ENCODE results near the gene TRAF2. TPM values are rescaled to one million over a fixed set of nuclear protein-coding genes. Genes with fewer than 3 reads are reported as not detected.

TRAF2 gene
- total RNA-seq, 1 donor from 2014 or later = 21.7 TPM

- no peak for TF ChIP-seq CTCF (IDR thresholded peaks at IDR 0.05; ENCODE audit: unreplicated experiment)
- peaks cover 3% of the 10 kb centered on the region for H3K4me1 Mint-ChIP-seq (ENCODE audit: unreplicated experiment)
- H3K27ac Mint-ChIP-seq (ENCODE audit: unreplicated experiment) = no peak overlapping the region
- H3K4me3 Mint-ChIP-seq (ENCODE audit: unreplicated experiment) = peak overlapping the region; percentile 62
- peaks cover 10% of the 10 kb centered on the region for H3K27me3 Mint-ChIP-seq (ENCODE audit: unreplicated experiment)
- DNase-seq (ENCODE audit: low spot score) = no peak
- no peaks in the 10 kb centered on the region for H3K9me3 Mint-ChIP-seq (ENCODE audit: unreplicated experiment)
- H3K36me3 Mint-ChIP-seq (ENCODE audit: low read depth, unreplicated experiment) = peaks cover 12% of the 10 kb centered on the region
These were observed 56.5 kb downstream of the TRAF2 start for GRCh38 chr9:136942881-136943230.

DNA sequence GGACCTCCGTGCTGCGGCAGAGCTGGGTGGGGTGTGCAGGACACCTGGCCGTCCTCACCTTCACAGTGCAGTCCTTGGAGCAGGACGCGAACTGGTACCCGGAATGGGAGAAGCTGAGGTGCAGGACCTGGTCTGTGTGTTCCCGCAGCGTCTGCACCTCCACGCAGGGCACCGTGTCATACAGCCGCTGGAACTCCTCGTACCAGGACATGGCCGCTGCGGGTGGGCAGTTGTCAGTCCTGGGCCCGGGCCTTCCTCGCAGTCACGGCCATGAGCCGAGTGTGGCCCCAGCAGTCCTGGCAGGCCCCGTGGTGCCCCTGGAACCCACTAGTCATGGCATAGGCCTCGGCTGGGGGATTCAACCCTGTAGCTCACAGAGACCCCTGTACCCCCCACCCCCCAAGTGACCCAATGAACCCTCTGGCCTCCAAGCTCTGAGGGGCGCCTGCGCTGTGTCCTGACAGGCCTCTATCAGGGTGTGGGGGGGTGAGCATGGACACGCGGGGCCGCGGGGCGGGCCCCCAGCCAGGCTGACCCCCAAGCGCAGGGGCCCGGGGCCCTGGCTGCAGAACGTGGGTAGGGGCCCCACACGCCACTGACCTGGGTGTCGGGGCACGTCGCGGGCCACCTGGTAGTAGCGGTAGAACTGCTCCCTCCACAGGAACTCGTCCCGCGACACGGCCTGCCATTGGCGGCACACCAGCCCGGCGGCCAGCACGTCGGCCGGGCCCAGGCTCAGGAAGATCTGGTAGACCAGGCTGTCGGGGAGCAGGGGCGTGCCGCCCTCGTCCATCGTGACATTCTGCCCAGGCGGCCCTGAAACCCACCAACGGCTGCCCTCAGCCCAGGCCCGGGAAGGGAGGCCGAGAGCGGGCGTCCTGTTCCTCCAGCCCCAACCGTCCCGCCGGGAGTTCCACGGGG is 57.2 kb downstream of the TRAF2 start:
- Mint-ChIP-seq H3K4me1 (ENCODE audit: unreplicated experiment) (peaks cover 1% of the 10 kb centered on the region), H3K4me3 (ENCODE audit: unreplicated experiment) (peak overlapping the region; percentile 87), H3K9me3 (ENCODE audit: unreplicated experiment) (no peaks in the 10 kb centered on the region), H3K27ac (ENCODE audit: unreplicated experiment) (peak overlapping the region; percentile 13), H3K27me3 (ENCODE audit: unreplicated experiment) (peaks cover 5% of the 10 kb centered on the region), H3K36me3 (ENCODE audit: low read depth, unreplicated experiment) (peaks cover 10% of the 10 kb centered on the region)
- TF ChIP-seq CTCF (IDR thresholded peaks at IDR 0.05; ENCODE audit: unreplicated experiment) = no peak
- peak; percentile 36 for DNase-seq (ENCODE audit: low spot score)

DNA sequence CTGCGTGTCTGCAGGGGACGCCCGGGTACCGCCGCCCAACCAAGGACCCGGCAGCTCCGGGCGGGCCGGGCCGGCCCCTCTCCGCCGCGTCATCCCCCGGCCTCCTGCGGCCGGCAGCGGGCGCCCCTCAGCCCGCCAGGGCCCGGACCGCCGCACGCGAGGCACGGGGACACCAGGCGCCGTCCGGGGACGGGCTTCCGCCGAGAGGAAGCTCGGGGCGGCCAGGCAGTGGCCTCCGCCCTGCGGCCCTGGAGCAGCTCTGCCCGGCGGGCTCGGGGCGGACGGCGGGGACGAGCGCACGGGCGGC is 57.8 kb downstream of the TRAF2 start:
- H3K27me3 Mint-ChIP-seq (ENCODE audit: unreplicated experiment) = peaks cover 6% of the 10 kb centered on the region
- no peak for DNase-seq (ENCODE audit: low spot score)
- no peak for TF ChIP-seq CTCF (IDR thresholded peaks at IDR 0.05; ENCODE audit: unreplicated experiment)
- peaks cover 4% of the 10 kb centered on the region for H3K36me3 Mint-ChIP-seq (ENCODE audit: low read depth, unreplicated experiment)
- no peaks in the 10 kb centered on the region for H3K9me3 Mint-ChIP-seq (ENCODE audit: unreplicated experiment)
- no peaks in the 10 kb centered on the region for H3K4me1 Mint-ChIP-seq (ENCODE audit: unreplicated experiment)
- H3K4me3 Mint-ChIP-seq (ENCODE audit: unreplicated experiment) = no peak overlapping the region
- no peak overlapping the region for H3K27ac Mint-ChIP-seq (ENCODE audit: unreplicated experiment)

- Mint-ChIP-seq H3K36me3 (ENCODE audit: low read depth, unreplicated experiment) (peaks cover 3% of the 10 kb centered on the region), H3K27ac (ENCODE audit: unreplicated experiment) (no peak within 1 kb of the TSS), H3K9me3 (ENCODE audit: unreplicated experiment) (no peaks in the 10 kb centered on the region), H3K27me3 (ENCODE audit: unreplicated experiment) (peaks cover 6% of the 10 kb centered on the region), H3K4me1 (ENCODE audit: unreplicated experiment) (no peaks in the 10 kb centered on the region), H3K4me3 (ENCODE audit: unreplicated experiment) (peak within 1 kb of the TSS; percentile 88)
- TF ChIP-seq CTCF (IDR thresholded peaks at IDR 0.05; ENCODE audit: unreplicated experiment) = peak; percentile 99
- DNase-seq (ENCODE audit: low spot score) = peak; percentile 97
These were observed 58.4 kb downstream of the TRAF2 start, which contains the start of the genes C8G and FBXW5 for GRCh38 chr9:136944519-136945332. Gene C8G, plus strand, starts transcription at chr9:136945243. Its CDS starts 78 bp downstream, at chr9:136945321. Gene FBXW5, minus strand, starts transcription at chr9:136944738. Its CDS starts 655 bp downstream, at chr9:136944083.
